A673 (cell line): ENCODE data around the gene MYL6B. TPM values are rescaled to one million over a fixed set of nuclear protein-coding genes. Genes with fewer than 3 reads are reported as not detected.
A peak's percentile ranks its signal among the peaks of the same experiment; 100 is the strongest.

Experiments
- BruUV-seq: library from RNA; stranded (reverse); fragments of 400-500 nt; replicated peaks from 2 replicates; lab custom pipeline; 2021; lab: Mats Ljungman, UMichigan
- CTCF ChIA-PET: fragments of 300-600 bp; sonication (Branson Sonifier 250); formaldehyde crosslinking; loops from one replicate; lab custom pipeline; 2022; ENCODE audit warnings: antibody characterized with exemption; lab: Charles Lee
- POLR2A ChIA-PET: fragments of 300-600 bp; sonication (Branson Sonifier 250); formaldehyde crosslinking; loops from one replicate; lab custom pipeline; 2022; ENCODE audit warnings: antibody characterized with exemption; ENCODE audit not compliant: low non-redundant PET; lab: Charles Lee
- DNase-seq: peaks from one replicate; pipeline ENCODE4 v3.0.0-alpha.2; 2015; ENCODE audit warnings: low spot score
- H3K27ac ChIP-seq: fragments of 200-600 bp; sonication (generic); 2 replicates; pipeline ENCODE4 v1.5.1; 2016; ENCODE audit warnings: mixed run types, low read depth, mild to moderate bottlenecking, mixed read lengths, antibody characterized with exemption, low read length; ENCODE audit not compliant: poor library complexity, severe bottlenecking
- H3K27me3 ChIP-seq: fragments of 200-600 bp; sonication (generic); replicated peaks from 2 replicates; pipeline ENCODE4 v1.6.1; 2017; ENCODE audit warnings: mixed run types, low read depth, mild to moderate bottlenecking, mixed read lengths, antibody characterized with exemption, low read length; ENCODE audit not compliant: insufficient read depth, poor library complexity
- H3K36me3 ChIP-seq: fragments of 200-600 bp; sonication (generic); 2 replicates; pipeline ENCODE4 v1.6.1; 2016; ENCODE audit warnings: mixed run types, mild to moderate bottlenecking, mixed read lengths, antibody characterized with exemption, low read length; ENCODE audit not compliant: insufficient read depth, poor library complexity, severe bottlenecking
- H3K4me1 ChIP-seq: fragments of 200-600 bp; sonication (generic); 2 replicates; pipeline ENCODE4 v1.6.1; 2017; ENCODE audit warnings: mixed run types, mild to moderate bottlenecking, mixed read lengths, antibody characterized with exemption, low read length; ENCODE audit not compliant: insufficient read depth, poor library complexity, severe bottlenecking
- H3K4me3 ChIP-seq: fragments of 200-600 bp; sonication (generic); 2 replicates; pipeline ENCODE4 v1.5.1; 2016; ENCODE audit warnings: low read depth, mixed run types, mild to moderate bottlenecking, mixed read lengths, low read length; ENCODE audit not compliant: poor library complexity, severe bottlenecking
- H3K9me3 ChIP-seq: fragments of 200-600 bp; sonication (generic); 2 replicates; pipeline ENCODE4 v1.6.1; 2016; ENCODE audit warnings: mixed run types, low read depth, mild to moderate bottlenecking, mixed read lengths, antibody characterized with exemption, low read length; ENCODE audit not compliant: poor library complexity, severe bottlenecking
- CTCF ChIP-seq: fragments of 300-800, 200-600 bp; sonication (generic); conservative IDR thresholded peaks from 2 replicates; pipeline ENCODE4 v1.5.1; 2017; ENCODE audit warnings: low read depth, mild to moderate bottlenecking, antibody characterized with exemption, low read length, moderate library complexity, mixed read lengths
- EZH2 ChIP-seq: fragments of 200-600 bp; sonication (generic); IDR thresholded peaks from 2 replicates; pipeline ENCODE4 v1.6.1; 2017; ENCODE audit warnings: borderline replicate concordance, low read depth, mild to moderate bottlenecking, mixed read lengths, antibody characterized with exemption, low read length; ENCODE audit not compliant: poor library complexity, severe bottlenecking
- intact Hi-C: fragments of 100-400 bp; cut with micrococcal nuclease; formaldehyde crosslinking; loops from one replicate; pipeline ENCODE4 v1.10.0; 2022; ENCODE audit not compliant: unreplicated experiment
- total RNA-seq: library from RNA; stranded (reverse); gene quantifications from 2 replicates; pipeline ENCODE4 v1.2.3, GENCODE V29; 2021

Gene MYL6B
- total RNA-seq, 1 experiment from 2014 or later: 180 TPM

GRCh38 chr12:56202838-56203237 is 50.5 kb downstream of the MYL6B start:
- peaks cover 5% of the 10 kb centered on the region for H3K4me1 ChIP-seq
- H3K36me3 ChIP-seq: peaks cover 24% of the 10 kb centered on the region
- ChIA-PET POLR2A (no interaction called here), CTCF (no interaction called here)
- BruUV-seq: no TSS peak
- no peak overlapping the region for H3K27ac ChIP-seq
- H3K27me3 ChIP-seq: no peaks in the 10 kb centered on the region
- intact Hi-C loops: no loop called here
- no peak overlapping the region for H3K4me3 ChIP-seq
- DNase-seq: no peak
- no peaks in the 10 kb centered on the region for H3K9me3 ChIP-seq
- no peak for TF ChIP-seq CTCF
- TF ChIP-seq EZH2: no peak

GRCh38 chr12:56204275-56204674 is 51.9 kb downstream of the MYL6B start:
- Histone ChIP-seq H3K4me1 (peaks cover 5% of the 10 kb centered on the region), H3K9me3 (no peaks in the 10 kb centered on the region), H3K27me3 (no peaks in the 10 kb centered on the region), H3K36me3 (peaks cover 30% of the 10 kb centered on the region), H3K27ac (no peak overlapping the region), H3K4me3 (no peak overlapping the region)
- POLR2A ChIA-PET: no interaction called here
- intact Hi-C loops: no loop called here
- DNase-seq: no peak
- CTCF ChIA-PET: no interaction called here
- no peak for TF ChIP-seq CTCF
- no peak for TF ChIP-seq EZH2
- no TSS peak for BruUV-seq

GRCh38 chr12:56205445-56205844 is 53.1 kb downstream of the MYL6B start:
- Histone ChIP-seq H3K36me3 (peaks cover 39% of the 10 kb centered on the region), H3K4me1 (peaks cover 5% of the 10 kb centered on the region), H3K9me3 (no peaks in the 10 kb centered on the region), H3K27ac (no peak overlapping the region), H3K4me3 (no peak overlapping the region), H3K27me3 (no peaks in the 10 kb centered on the region)
- ChIA-PET CTCF (interaction anchor here (0.7 to 2.8 kb wide), 4 partner anchors 16 to 259 kb away, joined by 3 to 17 read pairs (median 8); partner anchors contain the start of genes RNF41 and SMARCC2), POLR2A (no interaction called here)
- no peak for DNase-seq
- intact Hi-C loops: no loop called here
- BruUV-seq: no TSS peak
- TF ChIP-seq CTCF: 0 out of 2 replicates have a peak, but pooled peaks have one; percentile 26
- no peak for TF ChIP-seq EZH2
